SKM-1 (cell line): Measurements from ENCODE around the gene CEP41.

Experiments
- DNase-seq: peaks from one replicate; lab custom pipeline; 2025; ENCODE audit not compliant: unreplicated experiment; lab: John Stamatoyannopoulos, UW

CEP41 gene

GRCh38 chr7:130369831-130370550 lies 70.8 kb downstream of the CEP41 start:
- DNase-seq = no peak

- DNase-seq = peak; percentile 48
Observed at GRCh38 chr7:130369110-130369711, 71.6 kb downstream of the CEP41 start.

- no peak for DNase-seq
Observed at GRCh38 chr7:130367836-130368746, 72.7 kb downstream of the CEP41 start.

GRCh38 chr7:130367088-130367755 lies 73.6 kb downstream of the CEP41 start:
- DNase-seq = no peak

GRCh38 chr7:130366564-130366963 lies 74.3 kb downstream of the CEP41 start:
- no peak for DNase-seq

GRCh38 chr7:130365511-130366441 lies 75.0 kb downstream of the CEP41 start:
- DNase-seq = no peak

- no peak for DNase-seq
Observed at GRCh38 chr7:130365088-130365487, 75.7 kb downstream of the CEP41 start.

GRCh38 chr7:130364451-130364850 lies 76.4 kb downstream of the CEP41 start:
- no peak for DNase-seq

- DNase-seq = no peak
Observed at GRCh38 chr7:130363026-130363847, 77.6 kb downstream of the CEP41 start.

GRCh38 chr7:130362251-130362816 lies 78.5 kb downstream of the CEP41 start:
- DNase-seq = no peak

GRCh38 chr7:130361681-130362080 lies 79.1 kb downstream of the CEP41 start:
- DNase-seq = no peak

- no peak for DNase-seq
Observed at GRCh38 chr7:130360518-130360917, 80.3 kb downstream of the CEP41 start.

- DNase-seq = no peak
Observed at GRCh38 chr7:130359276-130359857, 81.4 kb downstream of the CEP41 start.

GRCh38 chr7:130358471-130358870 lies 82.3 kb downstream of the CEP41 start:
- DNase-seq = no peak

- no peak for DNase-seq
Observed at GRCh38 chr7:130356876-130357611, 83.8 kb downstream of the CEP41 start.

GRCh38 chr7:130356121-130356875 lies 84.5 kb downstream of the CEP41 start:
- DNase-seq = no peak

GRCh38 chr7:130353196-130353595 lies 87.6 kb downstream of the CEP41 start:
- no peak for DNase-seq
